GM19023 (cell line): ENCODE data around the gene STAP2.

Source experiments
- ATAC-seq: cut with Tn5 transposase; IDR thresholded peaks from one replicate; pipeline ENCODE4 v1.9.1; 2021; ENCODE audit warnings: mild to moderate bottlenecking, moderate library complexity; ENCODE audit not compliant: unreplicated experiment

The STAP2 gene

GRCh38 chr19:4338441-4339355, at the start of gene STAP2:
STAP2 (minus strand) TSS chr19:4338827; CDS start chr19:4338753, 74 bp downstream.
- no peak for ATAC-seq

GRCh38 chr19:4386041-4386782, 47.6 kb upstream of the STAP2 start:
- ATAC-seq: no peak

- ATAC-seq: no peak
Observed at GRCh38 chr19:4385291-4386040, 46.8 kb upstream of the STAP2 start.

- no peak for ATAC-seq
Observed at GRCh38 chr19:4380254-4380727, 41.7 kb upstream of the STAP2 start.

- ATAC-seq: no peak
Observed at GRCh38 chr19:4379383-4380253, 41.0 kb upstream of the STAP2 start.

GRCh38 chr19:4378886-4379285, 40.3 kb upstream of the STAP2 start:
- ATAC-seq: no peak

- ATAC-seq: no peak
Observed at GRCh38 chr19:4376991-4377781, 38.6 kb upstream of the STAP2 start.

- no peak for ATAC-seq
Observed at GRCh38 chr19:4376671-4376990, 38.0 kb upstream of the STAP2 start.

- ATAC-seq: no peak
Observed at GRCh38 chr19:4376028-4376670, 37.5 kb upstream of the STAP2 start.

GRCh38 chr19:4375164-4376027, 36.8 kb upstream of the STAP2 start:
- ATAC-seq: no peak

- ATAC-seq: no peak
Observed at GRCh38 chr19:4374498-4375163, 36.0 kb upstream of the STAP2 start.

- no peak for ATAC-seq
Observed at GRCh38 chr19:4373601-4374497, 35.2 kb upstream of the STAP2 start.

- no peak for ATAC-seq
Observed at GRCh38 chr19:4373013-4373367, 34.4 kb upstream of the STAP2 start.

- ATAC-seq: no peak
Observed at GRCh38 chr19:4372165-4373012, 33.8 kb upstream of the STAP2 start.

GRCh38 chr19:4371247-4372164, 32.9 kb upstream of the STAP2 start:
- ATAC-seq: no peak
